HG03064 (cell line): Measurements from ENCODE around the gene AMHR2.
A peak's percentile ranks its signal among the peaks of the same experiment; 100 is the strongest.

Experiments
- ATAC-seq: cut with Tn5 transposase; IDR thresholded peaks from one replicate; pipeline ENCODE4 v1.9.1; 2021; ENCODE audit warnings: low read depth; ENCODE audit not compliant: unreplicated experiment

AMHR2 gene

GRCh38 chr12:53451661-53452158 is 28.1 kb downstream of the AMHR2 start, which contains the start of gene PCBP2:
Gene PCBP2, plus strand, starts transcription at chr12:53452102. Its CDS starts 2,699 bp downstream, at chr12:53454801.
- ATAC-seq, result peak; percentile 97

GRCh38 chr12:53452159-53453077 is 28.8 kb downstream of the AMHR2 start:
- ATAC-seq, result peak; percentile 21

DNA sequence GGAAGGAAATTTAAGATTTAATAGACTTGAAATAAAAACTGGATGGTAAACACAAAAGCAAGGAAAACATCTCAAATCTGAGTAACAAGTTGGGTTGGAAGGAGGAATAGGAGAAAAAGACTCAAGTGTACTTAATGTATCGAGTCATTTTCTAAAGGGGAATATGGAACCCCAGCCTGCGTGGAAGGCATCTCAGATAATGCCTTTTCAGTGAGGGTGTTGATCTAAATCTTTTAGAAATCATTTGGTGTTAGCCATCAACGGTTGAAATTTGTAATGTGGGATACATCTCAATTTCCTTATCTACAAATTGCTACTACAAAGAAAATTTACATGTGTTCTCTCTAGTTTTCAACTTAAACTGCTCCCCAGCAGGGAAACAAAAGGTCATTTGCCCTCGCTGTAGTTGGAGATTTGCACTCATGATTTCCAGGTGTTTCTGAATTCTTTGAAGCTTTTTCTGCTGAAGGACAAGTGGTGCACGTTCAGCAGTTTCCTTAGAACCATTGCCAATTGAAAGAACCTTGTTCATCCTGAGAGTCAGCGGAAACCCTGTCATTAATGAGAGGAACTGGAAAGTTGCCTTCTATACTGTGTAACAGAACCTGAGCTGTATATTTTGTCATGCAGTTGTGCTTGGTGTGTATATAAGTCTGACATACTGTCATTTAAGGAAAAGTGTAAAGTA is 30.4 kb downstream of the AMHR2 start:
- no peak for ATAC-seq

DNA sequence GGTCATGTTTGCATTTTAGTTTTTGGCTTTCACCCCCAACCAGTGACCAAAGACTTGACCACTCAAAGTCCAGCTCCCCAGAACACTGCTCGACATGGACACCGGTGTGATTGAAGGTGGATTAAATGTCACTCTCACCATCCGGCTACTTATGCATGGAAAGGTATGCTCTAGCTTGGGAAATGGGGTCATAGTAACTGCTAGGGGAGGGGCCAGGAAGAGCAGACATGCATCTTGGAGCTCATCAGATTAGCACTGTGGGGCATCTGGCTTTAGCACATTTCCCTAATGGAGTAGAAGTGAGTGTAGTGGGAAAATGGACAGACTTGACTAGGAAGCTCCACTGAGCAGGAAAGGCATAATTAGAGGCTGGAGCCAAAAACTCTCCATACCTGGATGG is 31.1 kb downstream of the AMHR2 start:
- ATAC-seq, result no peak

DNA sequence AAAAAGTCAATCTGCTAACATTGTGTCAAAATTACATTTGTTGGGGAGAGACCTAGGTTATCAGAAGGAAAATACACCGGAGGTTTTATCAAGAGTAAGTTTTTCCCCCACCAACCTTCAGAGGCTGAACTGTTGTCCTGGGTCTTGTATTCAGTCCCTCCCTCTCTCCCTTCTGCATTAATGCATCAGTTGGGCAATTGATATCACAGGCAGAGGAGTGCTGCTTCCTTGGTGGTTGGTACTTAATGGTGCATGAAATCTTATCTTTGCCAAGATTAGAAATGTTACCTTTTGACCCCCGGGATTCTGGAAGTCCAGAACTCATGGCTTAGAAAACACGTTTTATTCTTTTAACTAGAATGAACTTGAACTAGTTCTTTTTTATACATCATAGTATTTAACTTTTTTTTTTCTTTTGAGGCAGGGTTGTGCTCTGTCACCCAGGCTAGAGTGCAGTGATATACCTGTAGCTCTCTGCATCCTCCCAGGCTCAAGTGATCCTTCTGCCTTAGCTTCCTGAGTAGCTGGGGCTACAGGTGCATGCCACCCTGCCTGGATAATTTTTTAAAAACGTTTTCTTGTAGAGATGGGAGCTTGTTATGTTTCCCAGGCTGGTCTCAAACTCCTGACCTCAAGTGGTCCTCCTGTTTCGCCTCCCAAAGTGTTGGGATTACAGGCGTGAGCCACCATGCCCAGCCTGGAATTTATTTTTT is 33.2 kb downstream of the AMHR2 start:
- no peak for ATAC-seq

GRCh38 chr12:53459097-53459496 is 35.4 kb downstream of the AMHR2 start:
- no peak for ATAC-seq

- ATAC-seq, result no peak
These were observed 37.4 kb downstream of the AMHR2 start for GRCh38 chr12:53461059-53461458.

DNA sequence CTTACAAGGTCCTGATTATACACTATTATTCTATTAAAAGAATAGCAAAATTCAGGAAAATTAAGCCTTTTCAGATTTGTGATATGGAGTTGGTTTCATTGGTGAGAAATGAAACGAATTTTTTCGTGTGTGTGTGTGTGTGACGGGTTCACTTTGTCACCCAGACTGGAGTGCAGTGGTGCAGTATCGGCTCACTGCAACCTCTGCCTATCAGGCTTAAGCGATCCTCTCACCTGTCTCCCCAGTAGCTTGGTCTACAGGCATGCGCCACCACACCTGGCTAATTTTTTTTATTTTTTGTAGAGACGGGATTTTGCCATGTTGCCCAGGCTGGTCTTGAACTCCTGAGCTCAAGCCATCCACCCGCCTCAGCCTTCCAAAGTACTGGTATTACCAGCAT is 37.9 kb downstream of the AMHR2 start:
- ATAC-seq, result no peak

DNA sequence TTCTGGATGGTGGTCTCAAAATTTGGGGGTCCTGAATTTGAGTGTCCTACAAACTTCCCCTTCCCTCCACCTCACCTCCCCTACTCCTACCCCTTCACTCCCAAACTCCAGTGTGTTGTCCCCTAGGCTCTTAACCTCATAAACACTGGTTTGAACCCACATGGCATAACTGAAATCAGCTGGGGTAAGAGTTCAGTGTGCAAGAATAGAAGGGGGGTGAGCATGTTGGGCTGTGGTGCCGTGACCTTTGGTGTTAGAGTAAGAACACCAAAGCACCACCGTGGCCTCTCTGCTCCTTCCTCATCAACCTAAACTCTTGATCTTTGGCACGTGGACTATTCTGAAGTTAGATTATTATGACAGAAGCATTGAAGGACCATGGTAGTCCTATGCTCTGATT is 39.3 kb downstream of the AMHR2 start:
- no peak for ATAC-seq

DNA sequence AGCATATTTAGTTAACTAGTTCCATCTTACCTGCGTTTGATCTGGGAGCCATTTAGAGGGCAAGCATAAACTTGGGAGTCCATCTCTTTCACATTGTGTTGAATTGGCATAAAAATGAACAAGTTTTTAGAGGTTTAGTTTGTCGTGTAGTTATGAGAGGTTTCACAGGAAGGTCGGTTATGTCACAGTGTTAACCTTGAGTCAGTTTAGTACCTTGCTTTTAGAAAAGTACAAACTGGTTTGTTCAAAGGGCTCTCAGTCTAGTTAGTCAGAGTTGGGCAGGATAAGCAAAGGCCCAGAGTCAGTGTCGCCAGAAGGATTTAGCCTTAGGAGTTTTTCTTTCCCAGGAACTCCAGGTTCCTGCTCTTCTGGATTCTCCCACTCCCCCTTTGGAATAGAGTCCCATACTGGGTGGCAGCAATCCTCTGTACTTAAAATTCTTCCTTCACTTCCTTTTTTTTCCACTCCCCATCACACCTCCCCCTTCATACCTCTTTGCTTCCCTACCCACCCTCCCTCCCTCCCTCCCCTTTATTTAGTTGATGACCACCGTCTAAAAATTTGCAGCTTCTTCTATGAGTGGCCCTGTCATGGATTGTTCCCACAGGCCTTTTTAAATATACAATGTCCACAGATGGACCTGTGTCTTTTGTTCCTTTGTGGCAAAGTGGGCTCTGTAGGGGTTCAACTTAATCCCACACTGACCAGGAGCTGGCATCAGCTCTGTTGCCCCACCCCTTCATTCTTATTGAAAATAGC is 40.3 kb downstream of the AMHR2 start:
- ATAC-seq, result no peak

DNA sequence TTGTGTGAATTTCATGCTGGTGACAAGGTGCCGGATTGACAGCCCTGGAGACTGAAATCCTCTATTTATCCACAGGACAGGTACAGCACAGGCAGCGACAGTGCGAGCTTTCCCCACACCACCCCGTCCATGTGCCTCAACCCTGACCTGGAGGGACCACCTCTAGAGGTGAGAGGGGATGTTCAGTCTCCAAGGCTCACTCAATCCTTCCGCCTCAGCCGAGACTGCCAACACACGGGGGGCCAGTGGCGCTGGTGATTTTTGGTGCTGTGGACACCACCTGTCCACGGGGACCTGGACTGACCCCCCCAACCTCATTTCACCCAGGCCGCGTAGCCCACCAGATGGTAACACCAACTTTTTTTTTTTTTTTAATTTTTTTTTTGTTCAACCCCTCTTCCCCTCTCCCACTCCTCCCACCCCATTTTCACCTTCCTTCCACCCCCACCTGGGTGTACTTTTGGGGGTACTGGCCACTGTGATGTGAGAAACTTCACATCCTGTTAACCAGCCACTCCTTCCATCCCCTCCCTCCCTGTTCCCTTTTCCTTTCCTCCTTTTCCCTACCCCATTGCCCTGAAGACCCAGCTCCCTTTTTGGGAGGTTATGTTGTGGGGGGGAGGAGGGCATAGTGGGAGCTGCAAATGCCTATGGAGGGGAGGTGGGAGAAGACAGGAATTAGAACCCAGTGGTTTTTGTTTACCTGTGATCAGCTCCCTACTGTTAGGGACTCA is 41.2 kb downstream of the AMHR2 start:
- ATAC-seq, result no peak

DNA sequence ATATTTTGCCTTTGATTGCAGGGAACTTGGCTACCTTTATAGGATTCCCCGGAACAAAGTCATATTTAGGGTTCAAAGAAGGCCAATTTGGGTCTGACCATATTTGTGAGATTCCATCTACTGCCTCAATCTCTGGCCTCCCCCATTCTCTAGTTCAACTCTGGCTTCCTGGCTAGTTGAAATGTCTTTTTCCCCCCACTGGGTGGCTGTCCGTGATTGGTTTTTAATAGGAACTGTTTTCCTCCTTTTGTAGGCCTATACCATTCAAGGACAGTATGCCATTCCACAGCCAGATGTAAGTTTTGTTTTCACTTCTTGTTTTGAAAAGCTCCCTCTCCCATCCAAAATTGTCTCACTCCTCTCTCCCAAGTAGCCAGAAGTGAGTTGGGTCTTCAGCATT is 42.0 kb downstream of the AMHR2 start:
- no peak for ATAC-seq

- ATAC-seq, result no peak
These were observed 43.0 kb downstream of the AMHR2 start for GRCh38 chr12:53466640-53467039.

- ATAC-seq, result no peak
These were observed 43.4 kb downstream of the AMHR2 start for GRCh38 chr12:53467082-53467481.

DNA sequence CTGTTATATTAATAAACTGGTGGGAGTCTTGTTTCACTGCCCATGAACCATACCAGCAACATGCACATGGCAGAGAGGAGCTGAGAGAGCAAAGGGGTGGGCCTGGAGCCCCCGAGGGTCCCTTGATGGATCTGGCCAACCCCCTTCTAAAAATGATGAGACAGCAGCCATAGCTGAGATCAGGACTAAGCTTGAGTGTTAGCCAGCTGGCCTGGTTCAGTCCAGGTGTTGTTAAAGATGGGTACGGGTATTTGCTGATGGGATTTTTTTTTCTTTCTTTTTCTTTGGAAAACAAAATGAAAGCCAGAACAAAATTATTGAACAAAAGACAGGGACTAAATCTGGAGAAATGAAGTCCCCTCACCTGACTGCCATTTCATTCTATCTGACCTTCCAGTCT is 44.2 kb downstream of the AMHR2 start:
- no peak for ATAC-seq

DNA sequence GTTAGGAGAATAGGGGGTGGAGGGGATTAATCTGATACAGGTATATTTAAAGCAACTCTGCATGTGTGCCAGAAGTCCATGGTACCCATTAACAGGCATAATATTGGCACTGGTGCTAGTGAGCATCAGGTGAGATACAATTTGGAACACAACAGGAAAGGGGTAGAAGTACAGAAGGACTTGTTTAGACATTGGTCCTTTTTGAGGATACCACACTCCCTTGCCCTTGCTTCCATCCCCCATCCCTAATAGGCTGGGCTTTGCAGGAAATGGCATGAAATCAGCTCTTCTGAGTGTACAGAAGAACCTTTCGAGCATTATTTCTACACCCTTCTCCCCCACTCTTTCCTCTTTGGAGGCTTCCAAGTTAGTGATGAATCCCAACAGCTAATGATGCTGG is 44.6 kb downstream of the AMHR2 start:
- no peak for ATAC-seq

- no peak for ATAC-seq
These were observed 48.5 kb downstream of the AMHR2 start for GRCh38 chr12:53472056-53472582.

DNA sequence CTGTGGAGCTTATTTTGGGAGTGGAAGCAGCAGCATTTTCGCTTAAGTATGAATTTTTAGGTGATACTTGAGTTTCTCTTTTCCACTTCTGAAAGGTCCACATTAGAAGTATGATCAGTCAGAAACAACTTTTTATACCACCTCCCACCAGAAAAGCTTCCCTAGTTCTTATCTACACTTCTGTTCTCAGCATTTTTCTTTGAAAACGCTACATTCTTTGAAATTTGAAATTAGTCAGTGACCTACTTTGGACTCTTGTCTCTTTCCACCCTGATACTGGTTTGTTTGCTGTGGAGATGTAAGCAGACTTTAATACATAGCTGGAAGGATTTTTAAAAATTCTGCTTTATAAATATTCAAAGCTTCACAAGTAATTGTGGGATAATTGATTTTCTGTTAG is 50.4 kb downstream of the AMHR2 start:
- ATAC-seq, result no peak

GRCh38 chr12:53474819-53475218 is 51.2 kb downstream of the AMHR2 start:
- no peak for ATAC-seq
